ENCODE data around the gene PGAM5.
"Not testable (repeated sequence)": the region's sequence is repeated elsewhere in the genome, so short reads cannot be mapped to it uniquely, and the experiment has no call there.

PGAM5 gene

DNA sequence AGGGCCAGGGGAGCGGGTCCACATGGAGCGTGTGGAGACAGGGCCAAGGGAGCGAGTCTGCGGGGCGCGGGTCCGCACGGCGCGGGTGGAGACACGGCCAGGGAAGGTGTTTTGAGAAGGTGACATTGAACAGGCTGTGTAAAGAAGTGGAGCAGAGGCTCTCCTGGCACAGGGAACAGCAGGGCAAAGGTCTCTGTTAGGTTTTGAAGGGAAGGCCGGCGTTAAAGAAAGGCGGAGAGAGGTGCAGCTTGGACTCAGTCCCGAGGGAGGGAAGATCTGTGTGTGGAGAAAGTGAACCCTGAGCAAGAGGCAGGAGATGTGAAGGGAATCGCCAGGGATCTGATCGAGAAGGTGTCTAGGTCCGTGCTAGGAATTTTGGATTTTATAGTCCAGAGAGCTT lies 21.4 kb upstream of the PGAM5 start:
- no peak for DNase-seq

- no peak for DNase-seq
Observed at GRCh38 chr12:132690112-132690511, 20.5 kb upstream of the PGAM5 start.

DNA sequence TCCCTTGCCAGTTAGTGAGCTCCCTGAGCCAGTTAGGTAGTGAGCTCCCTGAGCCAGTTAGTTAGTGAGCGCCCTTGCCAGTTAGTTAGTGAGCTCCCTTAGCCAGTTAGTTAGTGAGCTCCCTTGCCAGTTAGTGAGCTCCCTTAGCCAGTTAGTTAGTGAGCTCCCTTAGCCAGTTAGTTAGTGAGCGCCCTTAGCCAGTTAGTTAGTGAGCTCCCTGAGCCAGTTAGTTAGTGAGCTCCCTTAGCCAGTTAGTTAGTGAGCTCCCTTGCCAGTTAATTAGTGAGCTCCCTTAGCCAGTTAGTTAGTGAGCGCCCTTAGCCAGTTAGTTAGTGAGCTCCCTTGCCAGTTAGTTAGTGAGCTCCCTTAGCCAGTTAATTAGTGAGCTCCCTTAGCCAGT lies 18.6 kb upstream of the PGAM5 start:
- DNase-seq, result not testable (repeated sequence)

- not testable (repeated sequence) for DNase-seq
Observed at GRCh38 chr12:132694888-132695287, 15.8 kb upstream of the PGAM5 start.

DNA sequence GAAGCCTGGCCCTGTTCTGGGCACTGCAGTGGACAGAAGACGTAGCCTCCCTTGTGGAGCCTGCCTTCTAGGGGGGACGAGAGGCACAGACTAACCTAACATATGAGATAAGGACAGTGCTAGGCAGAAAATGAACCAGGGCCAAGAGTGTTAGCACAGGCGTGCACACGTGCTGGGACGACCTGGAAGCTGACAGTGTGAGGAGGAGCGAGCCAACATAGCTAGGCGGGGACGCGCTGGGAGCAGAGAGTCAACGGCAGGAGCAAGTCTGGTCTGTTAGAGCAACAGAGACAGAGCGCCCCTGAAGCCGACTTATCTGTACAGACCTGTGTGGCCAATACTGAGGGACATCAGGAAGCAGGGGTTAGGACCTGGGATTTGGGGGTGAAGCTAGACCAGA lies 15.2 kb upstream of the PGAM5 start:
- no peak for DNase-seq

- no peak for DNase-seq
Observed at GRCh38 chr12:132698341-132698740, 12.3 kb upstream of the PGAM5 start.

- DNase-seq, result peak; percentile 64
Observed at GRCh38 chr12:132700212-132700822, 10.3 kb upstream of the PGAM5 start.

- DNase-seq, result no peak
Observed at GRCh38 chr12:132702640-132703039, 8.0 kb upstream of the PGAM5 start.

DNA sequence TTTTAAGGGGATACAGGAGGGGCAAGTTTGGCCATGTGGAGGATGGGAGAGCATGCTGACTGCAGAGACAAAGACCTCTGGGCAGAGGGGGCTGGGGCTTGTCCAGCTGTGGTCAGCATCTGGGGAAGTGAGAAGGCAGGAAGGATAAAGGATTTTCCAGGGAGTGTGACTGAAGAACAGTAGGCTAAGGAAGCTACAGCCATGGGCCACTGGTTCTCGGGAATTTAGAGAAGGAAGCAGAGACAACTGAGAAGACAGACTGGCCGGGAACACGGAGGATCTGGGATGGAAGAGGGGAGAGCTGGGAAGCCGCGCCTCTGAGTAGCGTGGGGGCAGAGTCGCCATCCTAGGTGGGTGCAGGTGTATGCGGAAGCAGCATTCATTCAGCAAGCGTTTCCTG lies 7.0 kb upstream of the PGAM5 start:
- DNase-seq, result no peak

- DNase-seq, result no peak
Observed at GRCh38 chr12:132707241-132707640, 3.4 kb upstream of the PGAM5 start.

DNA sequence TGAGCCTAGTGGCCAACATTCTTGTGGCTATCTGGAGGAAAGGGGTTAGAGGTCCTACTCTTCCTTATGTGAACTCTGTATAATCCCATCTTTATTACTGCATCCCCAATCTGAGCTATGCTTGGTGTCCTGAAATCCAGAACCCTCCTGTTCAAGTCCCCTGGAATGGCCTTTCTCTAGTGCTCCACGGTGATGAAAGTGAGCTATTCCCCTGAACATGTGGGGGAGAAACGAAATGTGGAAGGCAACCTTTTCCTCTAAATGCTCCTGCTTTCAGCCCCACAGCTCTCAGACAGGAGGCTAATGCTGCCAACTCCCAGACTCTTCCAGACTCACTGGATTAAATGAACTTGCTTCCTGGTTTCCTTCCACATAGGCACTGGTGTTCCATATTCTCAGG lies 2.5 kb upstream of the PGAM5 start:
- DNase-seq, result no peak

GRCh38 chr12:132710043-132710404 lies 618 bp upstream of the PGAM5 start:
- no peak for DNase-seq

DNA sequence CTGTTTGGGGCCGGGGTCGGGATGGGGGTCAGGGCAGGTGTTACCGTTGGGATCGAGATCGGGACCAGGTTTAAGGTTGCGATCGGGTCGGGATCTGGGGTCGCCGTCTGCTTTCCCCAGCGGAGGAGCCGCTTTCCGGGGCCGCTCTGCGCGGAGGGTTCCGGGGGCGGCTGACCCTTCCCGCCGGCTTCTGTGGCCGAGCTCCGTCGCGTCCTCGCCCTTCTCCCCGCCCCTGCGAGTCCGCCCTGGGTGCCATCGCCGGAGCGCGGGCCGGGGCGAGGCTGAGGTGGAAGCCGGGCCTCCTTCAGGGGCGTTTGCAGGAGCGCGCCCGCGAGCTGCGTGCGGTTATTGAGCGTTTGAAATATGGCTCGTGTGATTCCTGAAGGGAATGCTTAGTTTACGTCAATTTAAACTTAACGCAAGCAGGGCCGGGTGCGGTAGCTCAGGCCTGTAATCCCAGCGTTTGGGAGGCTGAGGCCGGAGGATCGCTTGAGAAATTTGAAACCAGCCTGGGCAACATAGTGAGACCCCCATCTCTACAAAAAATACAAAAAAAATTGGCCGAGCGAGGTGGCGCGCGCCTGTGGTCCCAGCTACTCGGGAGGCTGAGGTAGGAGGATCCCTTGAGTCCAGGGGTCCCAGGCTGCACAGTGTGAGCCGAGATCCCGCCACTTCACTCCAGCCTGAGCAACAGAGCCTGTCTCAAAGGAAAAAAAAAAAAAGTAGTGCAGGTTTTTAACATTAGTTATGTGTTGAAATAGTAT lies 620 bp downstream of the PGAM5 start:
- peak; percentile 30 for DNase-seq

- DNase-seq, result no peak
Observed at GRCh38 chr12:132713123-132713522, 2.5 kb downstream of the PGAM5 start.

DNA sequence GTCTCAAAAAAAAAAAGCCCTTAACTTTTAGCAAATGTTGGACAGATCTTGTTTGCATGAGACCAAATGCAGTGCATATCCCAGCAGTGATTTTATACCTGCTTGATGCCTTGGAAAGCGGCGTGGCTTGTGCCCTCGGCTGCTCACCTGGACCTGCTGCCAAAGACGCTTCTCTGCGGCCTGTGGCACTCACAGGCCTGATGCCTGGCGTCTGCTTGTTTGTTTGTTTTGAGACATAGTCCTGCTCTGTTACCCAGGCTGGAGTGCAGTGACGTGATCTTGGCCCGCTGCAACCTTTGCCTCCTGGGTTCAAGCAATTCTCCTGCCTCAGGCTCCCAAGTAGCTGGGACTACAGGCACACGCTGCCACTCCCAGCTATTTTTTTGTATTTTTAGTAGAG lies 5.2 kb downstream of the PGAM5 start:
- DNase-seq, result no peak

DNA sequence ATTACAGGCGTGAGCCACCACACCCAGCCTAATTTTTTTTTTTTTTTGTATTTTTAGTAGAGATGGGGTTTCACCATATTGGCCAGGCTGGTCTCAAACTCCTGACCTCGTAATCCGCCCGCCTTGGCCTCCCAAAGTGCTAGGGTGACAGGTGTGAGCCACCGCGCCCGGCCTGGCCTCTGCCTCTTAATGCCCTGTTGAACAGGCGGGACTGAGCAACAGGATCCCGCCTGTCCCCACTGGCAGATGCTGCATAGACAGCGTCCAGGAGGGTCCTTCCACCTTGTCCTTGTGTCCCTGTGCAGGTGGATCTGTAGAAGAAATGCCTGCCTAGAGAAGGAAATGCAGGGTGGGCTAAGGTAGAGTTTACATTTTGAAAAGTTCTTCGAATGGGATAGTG lies 5.7 kb downstream of the PGAM5 start:
- DNase-seq, result no peak

- DNase-seq, result no peak
Observed at GRCh38 chr12:132717011-132717410, 6.4 kb downstream of the PGAM5 start.

DNA sequence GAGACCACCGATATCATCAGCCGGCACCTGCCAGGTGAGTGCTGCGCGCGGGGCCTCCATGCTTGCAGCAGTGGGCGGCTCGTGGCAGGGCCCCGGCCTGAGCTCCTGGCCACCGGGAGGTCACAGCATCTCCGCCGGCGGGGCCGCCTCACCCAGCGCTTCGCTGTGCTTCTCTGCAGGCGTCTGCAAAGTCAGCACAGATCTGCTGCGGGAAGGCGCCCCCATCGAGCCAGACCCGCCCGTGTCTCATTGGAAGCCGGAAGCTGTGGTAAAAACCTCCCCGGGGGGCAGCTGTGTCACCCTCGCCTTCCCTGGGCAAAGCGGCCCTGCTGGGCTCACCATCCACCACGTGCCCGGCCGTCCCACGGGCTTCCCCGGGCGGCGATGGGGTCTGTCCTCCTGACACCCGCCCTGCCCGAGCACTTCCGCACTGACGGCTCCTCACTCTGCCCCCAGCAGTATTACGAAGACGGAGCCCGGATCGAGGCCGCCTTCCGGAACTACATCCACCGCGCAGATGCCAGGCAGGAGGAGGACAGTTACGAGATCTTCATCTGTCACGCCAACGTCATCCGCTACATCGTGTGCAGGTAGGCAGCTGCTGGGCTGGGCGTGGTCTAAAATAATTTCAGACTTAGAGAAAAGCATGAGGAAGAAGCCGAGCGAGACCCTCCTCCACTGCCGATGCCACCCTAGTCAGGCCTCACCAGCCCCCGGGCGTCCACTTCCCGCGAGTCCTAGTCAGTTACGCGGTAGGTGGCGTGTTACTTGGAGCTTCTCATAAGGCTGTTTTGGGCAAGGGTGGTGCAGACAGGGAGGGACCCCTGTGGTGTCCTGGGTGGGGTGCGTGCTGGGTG lies 7.1 kb downstream of the PGAM5 start:
- DNase-seq, result no peak

- DNase-seq, result no peak
Observed at GRCh38 chr12:132718644-132719043, 8.0 kb downstream of the PGAM5 start.

DNA sequence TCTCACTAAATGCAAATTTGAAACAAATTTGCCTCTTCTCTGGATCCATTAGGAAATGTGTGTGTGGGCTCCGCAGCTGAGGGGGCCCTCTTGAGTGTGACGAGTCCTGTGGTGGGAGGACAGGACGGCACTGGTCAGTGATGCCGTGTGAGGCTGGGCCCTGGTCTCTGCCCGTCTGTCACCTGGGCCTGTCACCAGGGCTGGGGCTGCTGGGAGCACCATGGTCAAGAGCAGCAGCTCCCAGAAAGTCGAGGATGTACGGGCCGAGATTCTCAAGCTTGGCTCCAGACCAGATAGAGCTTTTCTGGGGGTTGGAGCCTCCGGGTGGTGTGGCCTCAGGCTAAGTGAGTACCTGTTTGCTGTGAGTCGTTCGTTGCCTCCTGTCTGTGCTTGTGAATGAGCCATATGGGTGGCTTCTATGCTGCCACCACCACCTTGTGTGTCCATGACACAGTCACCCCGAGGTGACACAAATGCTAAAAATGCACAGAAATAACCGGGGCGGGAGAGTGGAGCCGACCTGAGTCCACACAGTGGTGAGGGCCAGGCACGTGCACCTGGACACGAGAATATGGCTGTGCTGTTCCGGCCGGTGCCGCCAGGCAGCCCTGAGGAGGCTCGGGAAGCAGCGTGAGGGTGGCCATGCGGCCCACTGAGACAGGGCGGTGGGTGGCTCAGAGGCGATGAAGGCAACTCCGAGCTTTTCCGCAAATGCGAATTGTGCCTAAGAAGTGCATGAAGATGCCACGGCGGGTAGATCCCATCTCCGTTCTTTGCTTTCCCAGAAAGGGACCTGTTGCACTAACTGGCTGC lies 8.7 kb downstream of the PGAM5 start:
- no peak for DNase-seq

DNA sequence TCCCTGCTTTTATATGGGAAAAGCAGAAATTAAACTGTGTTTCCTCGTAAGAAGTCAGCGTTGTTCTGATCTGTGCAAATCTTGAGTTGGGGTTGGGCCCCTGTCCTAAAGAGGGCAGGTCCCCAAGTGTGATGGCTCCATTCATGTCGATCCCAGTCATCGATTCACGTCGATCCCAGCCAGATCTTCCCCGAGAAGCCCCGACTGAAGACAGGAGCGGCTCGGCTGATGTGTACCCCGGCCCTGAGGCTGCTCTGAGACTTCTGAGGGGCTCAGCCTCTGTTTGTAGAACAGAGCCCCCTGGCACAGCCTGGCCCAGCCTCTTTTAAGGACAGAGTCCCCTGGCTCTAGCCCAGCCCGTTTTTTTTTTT lies 9.3 kb downstream of the PGAM5 start:
- no peak for DNase-seq

- no peak for DNase-seq
Observed at GRCh38 chr12:132720606-132721345, 10.1 kb downstream of the PGAM5 start.

Data from EL (cell line).